ENCODE results near the gene TPCN1.

DNA sequence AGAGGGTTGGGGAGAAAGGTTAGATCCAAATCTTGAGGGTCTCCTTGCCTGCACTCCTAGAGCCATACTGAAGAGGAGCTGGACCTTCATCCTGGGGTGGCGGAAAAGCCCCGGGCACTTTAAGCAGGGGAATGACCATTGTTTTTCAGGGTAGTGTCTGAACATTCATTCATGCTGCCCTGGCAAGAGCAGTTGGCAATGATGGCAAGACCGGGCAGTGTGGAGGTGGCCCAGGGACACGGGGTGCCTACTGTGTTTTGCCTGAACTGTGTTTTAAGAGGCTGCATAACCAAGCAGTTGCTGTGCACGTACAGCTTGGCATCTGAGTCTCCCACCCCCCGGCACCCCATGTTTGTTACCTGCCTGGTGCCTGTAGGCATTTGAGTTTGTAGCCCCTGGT is 14.7 kb downstream of the TPCN1 start:
- TF ChIP-seq, protein P1, sequence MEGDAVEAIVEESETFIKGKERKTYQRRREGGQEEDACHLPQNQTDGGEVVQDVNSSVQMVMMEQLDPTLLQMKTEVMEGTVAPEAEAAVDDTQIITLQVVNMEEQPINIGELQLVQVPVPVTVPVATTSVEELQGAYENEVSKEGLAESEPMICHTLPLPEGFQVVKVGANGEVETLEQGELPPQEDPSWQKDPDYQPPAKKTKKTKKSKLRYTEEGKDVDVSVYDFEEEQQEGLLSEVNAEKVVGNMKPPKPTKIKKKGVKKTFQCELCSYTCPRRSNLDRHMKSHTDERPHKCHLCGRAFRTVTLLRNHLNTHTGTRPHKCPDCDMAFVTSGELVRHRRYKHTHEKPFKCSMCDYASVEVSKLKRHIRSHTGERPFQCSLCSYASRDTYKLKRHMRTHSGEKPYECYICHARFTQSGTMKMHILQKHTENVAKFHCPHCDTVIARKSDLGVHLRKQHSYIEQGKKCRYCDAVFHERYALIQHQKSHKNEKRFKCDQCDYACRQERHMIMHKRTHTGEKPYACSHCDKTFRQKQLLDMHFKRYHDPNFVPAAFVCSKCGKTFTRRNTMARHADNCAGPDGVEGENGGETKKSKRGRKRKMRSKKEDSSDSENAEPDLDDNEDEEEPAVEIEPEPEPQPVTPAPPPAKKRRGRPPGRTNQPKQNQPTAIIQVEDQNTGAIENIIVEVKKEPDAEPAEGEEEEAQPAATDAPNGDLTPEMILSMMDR (IDR thresholded peaks at IDR 0.05): no peak
- TF ChIP-seq ZFX (IDR thresholded peaks at IDR 0.05; ENCODE audit: borderline replicate concordance): no peak

Data from 22Rv1 (cell line).